ENCODE data around the gene UAP1L1. TPM values are rescaled to one million over a fixed set of nuclear protein-coding genes. Genes with fewer than 3 reads are reported as not detected.

UAP1L1 gene
- total and polyA plus RNA-seq, 12 donors: 0.28 to 68.7 (median 15.1) TPM

- peaks cover 0 to 8% of the 10 kb centered on the region in 2 donors for H3K4me1 ChIP-seq (replicated peaks in 1 of 2)
- peak overlapping the region in 2 of 5 donors; percentile 55 to 61 for H3K27ac ChIP-seq
- WGBS, 4 donors: 92 to 100% (median 97%) methylated on average over 2 of the region's 2 CpGs; no CpG with 5 or more reads in 1 of the 4 donors
- peaks cover 12% of the 10 kb centered on the region for H3K27me3 ChIP-seq
- DNase-seq: no peak
- no peaks in the 10 kb centered on the region for H3K36me3 ChIP-seq (replicated peaks in 1 of 2)
- TF ChIP-seq POLR2A (IDR thresholded peaks at IDR 0.05) (no peak), CTCF (IDR thresholded peaks at IDR 0.05) (no peak)
- H3K9me3 ChIP-seq (replicated peaks in 1 of 3): no peaks in the 10 kb centered on the region
- H3K4me3 ChIP-seq: no peak overlapping the region
- intact Hi-C loops (cut with DNase I): no loop called here
Observed at GRCh38 chr9:137071282-137071681, 6.0 kb upstream of the UAP1L1 start.

- Histone ChIP-seq H3K36me3 (replicated peaks in 1 of 2) (peaks cover 0 to 3% of the 10 kb centered on the region in 2 donors), H3K4me1 (replicated peaks in 1 of 2) (peaks cover 6 to 20% of the 10 kb centered on the region in 2 donors), H3K27ac (no peak overlapping the region), H3K9me3 (replicated peaks in 1 of 3) (no peaks in the 10 kb centered on the region), H3K27me3 (peaks cover 8% of the 10 kb centered on the region), H3K4me3 (no peak overlapping the region)
- DNase-seq: no peak
- intact Hi-C loops (cut with DNase I): no loop called here
- 86 to 92% (median 90%) methylated on average over 8 of the region's 8 CpGs for WGBS, 4 donors
- TF ChIP-seq POLR2A (IDR thresholded peaks at IDR 0.05): no peak
- no peak for TF ChIP-seq CTCF (IDR thresholded peaks at IDR 0.05)
Observed at GRCh38 chr9:137073992-137074399, 3.3 kb upstream of the UAP1L1 start.

- no peak for TF ChIP-seq CTCF (IDR thresholded peaks at IDR 0.05)
- TF ChIP-seq POLR2A (IDR thresholded peaks at IDR 0.05): no peak
- 79 to 83% (median 79%) methylated on average over 11 to 12 of the region's 12 CpGs for WGBS, 4 donors
- H3K4me1 ChIP-seq (replicated peaks in 1 of 2): peaks cover 6 to 24% of the 10 kb centered on the region in 2 donors
Observed at GRCh38 chr9:137074657-137075274, 2.6 kb upstream of the UAP1L1 start.

GRCh38 chr9:137075275-137075775, 2.0 kb upstream of the UAP1L1 start:
- Histone ChIP-seq H3K36me3 (replicated peaks in 1 of 2) (peaks cover 0 to 16% of the 10 kb centered on the region in 2 donors), H3K27me3 (no peaks in the 10 kb centered on the region), H3K4me3 (no peak overlapping the region), H3K9me3 (replicated peaks in 1 of 3) (no peaks in the 10 kb centered on the region), H3K4me1 (replicated peaks in 1 of 2) (peaks cover 6 to 24% of the 10 kb centered on the region in 2 donors), H3K27ac (no peak overlapping the region)
- no peak for TF ChIP-seq POLR2A (IDR thresholded peaks at IDR 0.05)
- no peak for TF ChIP-seq CTCF (IDR thresholded peaks at IDR 0.05)
- WGBS, 4 donors: 75 to 78% (median 76%) methylated on average over 12 of the region's 12 CpGs
- intact Hi-C loops (cut with DNase I): no loop called here
- DNase-seq: no peak

More at GRCh38 chr9:137074657-137075274, 2.6 kb upstream of the UAP1L1 start:
- no peak for DNase-seq
- no peak overlapping the region for H3K27ac ChIP-seq
- intact Hi-C loops (cut with DNase I): no loop called here
- no peaks in the 10 kb centered on the region for H3K9me3 ChIP-seq (replicated peaks in 1 of 3)
- peaks cover 0 to 11% of the 10 kb centered on the region in 2 donors for H3K36me3 ChIP-seq (replicated peaks in 1 of 2)
- H3K27me3 ChIP-seq: peaks cover under 1% of the 10 kb centered on the region
- H3K4me3 ChIP-seq: no peak overlapping the region
